ENCODE results near the gene HNRNPAB. TPM values are rescaled to one million over a fixed set of nuclear protein-coding genes. Genes with fewer than 3 reads are reported as not detected.

HNRNPAB gene
- total RNA-seq, 2 experiments from 2014 or later = 268 to 391 TPM

- no peaks in the 10 kb centered on the region for H3K9me3 Mint-ChIP-seq (ENCODE audit: low read depth)
- H3K27me3 Mint-ChIP-seq = no peaks in the 10 kb centered on the region
- CTCF ChIA-PET = interaction anchor here (1.5 to 1.7 kb wide), 2 partner anchors 10 to 28 kb away, joined by 5 to 6 read pairs; no protein-coding TSS in a partner anchor
- H3K36me3 Mint-ChIP-seq = peaks cover 82% of the 10 kb centered on the region
- H3K4me3 Mint-ChIP-seq = no peak overlapping the region
- no peak overlapping the region for H3K27ac Mint-ChIP-seq
- peaks cover 42% of the 10 kb centered on the region for H3K4me1 Mint-ChIP-seq
- DNase-seq (no peak), ATAC-seq (no peak)
Observed at GRCh38 chr5:178210073-178210535, 5.8 kb downstream of the HNRNPAB start.

GRCh38 chr5:178210686-178211085 is 6.4 kb downstream of the HNRNPAB start:
- Mint-ChIP-seq H3K4me1 (peaks cover 42% of the 10 kb centered on the region), H3K27me3 (no peaks in the 10 kb centered on the region), H3K36me3 (peaks cover 80% of the 10 kb centered on the region), H3K4me3 (no peak overlapping the region), H3K9me3 (ENCODE audit: low read depth) (no peaks in the 10 kb centered on the region), H3K27ac (no peak overlapping the region)
- CTCF ChIA-PET = interaction anchor here (1.5 to 1.7 kb wide), 2 partner anchors 11 to 27 kb away, joined by 5 to 6 read pairs; no protein-coding TSS in a partner anchor
- DNase-seq = no peak
- ATAC-seq = no peak

- H3K27me3 Mint-ChIP-seq = no peaks in the 10 kb centered on the region
- CTCF ChIA-PET = interaction anchor here (1.2 to 1.7 kb wide), 3 partner anchors 11 to 26 kb away, joined by 3 to 6 read pairs (median 5); no protein-coding TSS in a partner anchor
- H3K36me3 Mint-ChIP-seq = peaks cover 78% of the 10 kb centered on the region
- H3K9me3 Mint-ChIP-seq (ENCODE audit: low read depth) = no peaks in the 10 kb centered on the region
- no peak overlapping the region for H3K4me3 Mint-ChIP-seq
- peaks cover 38% of the 10 kb centered on the region for H3K4me1 Mint-ChIP-seq
- peak overlapping the region; percentile 62 for H3K27ac Mint-ChIP-seq
- ATAC-seq (no peak), DNase-seq (no peak)
Observed at GRCh38 chr5:178211095-178212048, 7.0 kb downstream of the HNRNPAB start.

- H3K27me3 Mint-ChIP-seq = no peaks in the 10 kb centered on the region
Observed at GRCh38 chr5:178212241-178213002, 8.1 kb downstream of the HNRNPAB start.

GRCh38 chr5:178213003-178213461 is 8.7 kb downstream of the HNRNPAB start:
- CTCF ChIA-PET = interaction anchor here (1.8 kb wide), 1 partner anchor 8 kb away, joined by 4 read pairs; the partner anchor contains the start of gene HNRNPAB
- Mint-ChIP-seq H3K9me3 (ENCODE audit: low read depth) (no peaks in the 10 kb centered on the region), H3K4me1 (peaks cover 22% of the 10 kb centered on the region), H3K27me3 (no peaks in the 10 kb centered on the region), H3K4me3 (no peak overlapping the region), H3K27ac (peak overlapping the region; percentile 22), H3K36me3 (peaks cover 70% of the 10 kb centered on the region)
- DNase-seq (no peak), ATAC-seq (no peak)

More at GRCh38 chr5:178212241-178213002, 8.1 kb downstream of the HNRNPAB start:
- no peak for DNase-seq
- ATAC-seq = no peak
- Mint-ChIP-seq H3K36me3 (peaks cover 74% of the 10 kb centered on the region), H3K4me3 (no peak overlapping the region), H3K27ac (peak overlapping the region; percentile 62), H3K4me1 (peaks cover 28% of the 10 kb centered on the region), H3K9me3 (ENCODE audit: low read depth) (no peaks in the 10 kb centered on the region)
- CTCF ChIA-PET = interaction anchor here (1.2 kb wide), 1 partner anchor 9 kb away, joined by 3 read pairs; no protein-coding TSS in a partner anchor

GRCh38 chr5:178213748-178214151 is 9.4 kb downstream of the HNRNPAB start:
- Mint-ChIP-seq H3K27ac (peak overlapping the region; percentile 4), H3K4me3 (no peak overlapping the region)
- CTCF ChIA-PET = interaction anchor here (1.8 kb wide), 1 partner anchor 9 kb away, joined by 4 read pairs; the partner anchor contains the start of gene HNRNPAB

GRCh38 chr5:178214160-178214803 is 9.9 kb downstream of the HNRNPAB start:
- DNase-seq = no peak
- H3K36me3 Mint-ChIP-seq = peaks cover 64% of the 10 kb centered on the region
- ATAC-seq = no peak

More at GRCh38 chr5:178213748-178214151, 9.4 kb downstream of the HNRNPAB start:
- Mint-ChIP-seq H3K9me3 (ENCODE audit: low read depth) (no peaks in the 10 kb centered on the region), H3K4me1 (peaks cover 17% of the 10 kb centered on the region), H3K27me3 (no peaks in the 10 kb centered on the region), H3K36me3 (peaks cover 67% of the 10 kb centered on the region)
- ATAC-seq (no peak), DNase-seq (no peak)

GRCh38 chr5:178215280-178216002 is 11.1 kb downstream of the HNRNPAB start:
- peak; percentile 4 for ATAC-seq
- H3K27ac Mint-ChIP-seq = peak overlapping the region; percentile 32
- peaks cover 57% of the 10 kb centered on the region for H3K36me3 Mint-ChIP-seq
- DNase-seq = no peak
- no peaks in the 10 kb centered on the region for H3K27me3 Mint-ChIP-seq
- peaks cover 12% of the 10 kb centered on the region for H3K4me1 Mint-ChIP-seq
- H3K9me3 Mint-ChIP-seq (ENCODE audit: low read depth) = no peaks in the 10 kb centered on the region
- CTCF ChIA-PET = interaction anchor here (0.9 to 1.1 kb wide), 3 partner anchors 12 to 43 kb away, joined by 3 read pairs; no protein-coding TSS in a partner anchor
- no peak overlapping the region for H3K4me3 Mint-ChIP-seq

More at GRCh38 chr5:178214160-178214803, 9.9 kb downstream of the HNRNPAB start:
- H3K4me3 Mint-ChIP-seq = no peak overlapping the region
- H3K4me1 Mint-ChIP-seq = peaks cover 12% of the 10 kb centered on the region
- no peaks in the 10 kb centered on the region for H3K9me3 Mint-ChIP-seq (ENCODE audit: low read depth)
- CTCF ChIA-PET = interaction anchor here (1.0 to 1.8 kb wide), 2 partner anchors 10 to 44 kb away, joined by 3 to 4 read pairs; partner anchors contain the start of gene HNRNPAB
- no peaks in the 10 kb centered on the region for H3K27me3 Mint-ChIP-seq
- peak overlapping the region; percentile 19 for H3K27ac Mint-ChIP-seq

GRCh38 chr5:178216088-178216534 is 11.8 kb downstream of the HNRNPAB start:
- no peaks in the 10 kb centered on the region for H3K9me3 Mint-ChIP-seq (ENCODE audit: low read depth)
- ATAC-seq (no peak), DNase-seq (no peak)
- peaks cover 56% of the 10 kb centered on the region for H3K36me3 Mint-ChIP-seq
- no peak overlapping the region for H3K4me3 Mint-ChIP-seq
- H3K27ac Mint-ChIP-seq = no peak overlapping the region
- CTCF ChIA-PET = interaction anchor here (0.9 to 1.1 kb wide), 2 partner anchors 12 to 22 kb away, joined by 3 read pairs; no protein-coding TSS in a partner anchor
- no peaks in the 10 kb centered on the region for H3K27me3 Mint-ChIP-seq
- peaks cover 15% of the 10 kb centered on the region for H3K4me1 Mint-ChIP-seq

- CTCF ChIA-PET = interaction anchor here (0.9 to 1.1 kb wide), 2 partner anchors 11 to 21 kb away, joined by 3 read pairs; no protein-coding TSS in a partner anchor
Observed at GRCh38 chr5:178216779-178217178, 12.4 kb downstream of the HNRNPAB start.

GRCh38 chr5:178218237-178218776 is 14.0 kb downstream of the HNRNPAB start:
- Mint-ChIP-seq H3K9me3 (ENCODE audit: low read depth) (no peaks in the 10 kb centered on the region), H3K4me3 (no peak overlapping the region), H3K4me1 (peaks cover 21% of the 10 kb centered on the region), H3K27ac (no peak overlapping the region), H3K36me3 (peaks cover 50% of the 10 kb centered on the region), H3K27me3 (no peaks in the 10 kb centered on the region)
- ATAC-seq = no peak
- CTCF ChIA-PET = no interaction called here
- no peak for DNase-seq

More at GRCh38 chr5:178216779-178217178, 12.4 kb downstream of the HNRNPAB start:
- H3K27ac Mint-ChIP-seq = no peak overlapping the region
- H3K9me3 Mint-ChIP-seq (ENCODE audit: low read depth) = no peaks in the 10 kb centered on the region
- H3K4me1 Mint-ChIP-seq = peaks cover 21% of the 10 kb centered on the region
- no peak overlapping the region for H3K4me3 Mint-ChIP-seq
- peaks cover 57% of the 10 kb centered on the region for H3K36me3 Mint-ChIP-seq
- H3K27me3 Mint-ChIP-seq = no peaks in the 10 kb centered on the region
- no peak for DNase-seq
- ATAC-seq = no peak
